Panc1 (cell line): Measurements from ENCODE around the gene RHBDF1. TPM values are rescaled to one million over a fixed set of nuclear protein-coding genes. Genes with fewer than 3 reads are reported as not detected.

Source experiments
- ATAC-seq: fragments of 200-7000 bp; cut with Tn5 transposase; 2 replicates; pipeline ENCODE4 v1.9.1; 2020; ENCODE audit warnings: mild to moderate bottlenecking, moderate library complexity
- BruUV-seq: library from RNA; stranded (reverse); fragments of 400-500 nt; replicated peaks from 2 replicates; lab custom pipeline; 2021; lab: Mats Ljungman, UMichigan
- CTCF ChIA-PET: fragments of 300-600 bp; sonication (Branson Sonifier 250); formaldehyde crosslinking; loops from one replicate; lab custom pipeline; 2022; ENCODE audit warnings: antibody characterized with exemption; lab: Charles Lee
- POLR2A ChIA-PET: fragments of 300-600 bp; sonication (Branson Sonifier 250); formaldehyde crosslinking; loops from one replicate; lab custom pipeline; 2022; ENCODE audit warnings: antibody characterized with exemption; lab: Charles Lee
- DNase-seq: peaks from one replicate; pipeline ENCODE4 v3.0.0-alpha.2; 2010; ENCODE audit warnings: low read depth, low spot score
- H3K27ac ChIP-seq: 2 replicates; pipeline ENCODE4 v1.5.1; 2011; ENCODE audit warnings: mild to moderate bottlenecking, low read length, inconsistent platforms
- H3K27me3 ChIP-seq: fragments of 200-500 bp; sonication (Bioruptor generic); 2 replicates; pipeline ENCODE4 v1.6.0; 2014; ENCODE audit warnings: low read length, inconsistent platforms; ENCODE audit not compliant: control insufficient read depth, insufficient read depth
- H3K36me3 ChIP-seq: fragments of 200-500 bp; sonication (Bioruptor generic); 2 replicates; pipeline ENCODE4 v1.5.1; 2014; ENCODE audit warnings: inconsistent platforms, mild to moderate bottlenecking, low read length, moderate library complexity; ENCODE audit not compliant: control insufficient read depth, insufficient read depth
- H3K4me1 ChIP-seq: 2 replicates; pipeline ENCODE4 v1.5.1; 2011; ENCODE audit warnings: inconsistent platforms, mild to moderate bottlenecking, low read length, moderate library complexity; ENCODE audit not compliant: control insufficient read depth, insufficient read depth
- H3K4me3 ChIP-seq, 2 experiments: 2 replicates each; pipeline ENCODE4 v1.5.1; 2011 to 2012; ENCODE audit warnings: low read depth in 2 of 2, low read length in 2 of 2, mild to moderate bottlenecking in 2 of 2, inconsistent platforms in 1 of 2, moderate library complexity in 1 of 2
- H3K9me3 ChIP-seq: fragments of 200-500 bp; sonication (Bioruptor generic); 2 replicates; pipeline ENCODE4 v1.5.1; 2014; ENCODE audit warnings: low read depth, mild to moderate bottlenecking, inconsistent platforms, low read length, moderate library complexity; ENCODE audit not compliant: control insufficient read depth, insufficient read depth
- POLR2AphosphoS5 ChIP-seq: IDR thresholded peaks from 2 replicates; pipeline ENCODE4 v1.6.1; 2012; ENCODE audit warnings: mild to moderate bottlenecking, low read depth, low read length, moderate library complexity
- SIN3A ChIP-seq: IDR thresholded peaks from 2 replicates; pipeline ENCODE4 v1.6.1; 2012; ENCODE audit warnings: low read depth, mild to moderate bottlenecking, low read length, moderate library complexity, borderline replicate concordance; ENCODE audit not compliant: insufficient read depth
- TCF7L2 ChIP-seq: IDR thresholded peaks from 2 replicates; pipeline ENCODE4 v1.6.1; 2011; ENCODE audit warnings: mild to moderate bottlenecking, low read depth, low read length, inconsistent platforms
- in situ Hi-C: cut with HindIII; loops from 2 replicates; pipeline ENCODE4 v1.10.0; 2016; ENCODE audit warnings: low sequenced_read_pairs, low pct_unique_long_range_greater_than_20kb
- intact Hi-C: fragments of 100-400 bp; cut with micrococcal nuclease; formaldehyde crosslinking; loops from one replicate; pipeline ENCODE4 v1.10.0; 2022; ENCODE audit not compliant: unreplicated experiment
- total RNA-seq: library from RNA; stranded (reverse); gene quantifications from one replicate; pipeline ENCODE4 v1.2.1, GENCODE V29; 2021; ENCODE audit not compliant: unreplicated experiment
- TF ChIP-seq, protein P1 (sequence below), 2 experiments: IDR thresholded peaks; 2 replicates each; pipeline ENCODE4 v1.6.1; 2011 to 2012; ENCODE audit warnings: low read depth in 2 of 2, control low read depth in 1 of 2, low read length in 1 of 2, mild to moderate bottlenecking in 1 of 2, moderate library complexity in 1 of 2; ENCODE audit not compliant: insufficient read depth in 1 of 2
- TF ChIP-seq, protein P2 (sequence below): fragments of 450-650 bp; IDR thresholded peaks from 2 replicates; pipeline ENCODE4 v1.5.1; 2017; ENCODE audit warnings: mild to moderate bottlenecking

The RHBDF1 gene
- total RNA-seq, 1 experiment from 2014 or later = 41.7 TPM

DNA sequence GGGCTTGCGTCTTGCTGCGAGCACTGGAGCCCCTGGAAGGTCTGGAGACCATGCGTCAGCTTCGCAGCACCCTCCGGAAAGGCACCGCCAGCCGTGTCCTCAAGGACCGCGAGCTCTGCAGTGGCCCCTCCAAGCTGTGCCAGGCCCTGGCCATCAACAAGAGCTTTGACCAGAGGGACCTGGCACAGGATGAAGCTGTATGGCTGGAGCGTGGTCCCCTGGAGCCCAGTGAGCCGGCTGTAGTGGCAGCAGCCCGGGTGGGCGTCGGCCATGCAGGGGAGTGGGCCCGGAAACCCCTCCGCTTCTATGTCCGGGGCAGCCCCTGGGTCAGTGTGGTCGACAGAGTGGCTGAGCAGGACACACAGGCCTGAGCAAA lies 13.0 kb upstream of the RHBDF1 start:
- BruUV-seq = no TSS peak

DNA sequence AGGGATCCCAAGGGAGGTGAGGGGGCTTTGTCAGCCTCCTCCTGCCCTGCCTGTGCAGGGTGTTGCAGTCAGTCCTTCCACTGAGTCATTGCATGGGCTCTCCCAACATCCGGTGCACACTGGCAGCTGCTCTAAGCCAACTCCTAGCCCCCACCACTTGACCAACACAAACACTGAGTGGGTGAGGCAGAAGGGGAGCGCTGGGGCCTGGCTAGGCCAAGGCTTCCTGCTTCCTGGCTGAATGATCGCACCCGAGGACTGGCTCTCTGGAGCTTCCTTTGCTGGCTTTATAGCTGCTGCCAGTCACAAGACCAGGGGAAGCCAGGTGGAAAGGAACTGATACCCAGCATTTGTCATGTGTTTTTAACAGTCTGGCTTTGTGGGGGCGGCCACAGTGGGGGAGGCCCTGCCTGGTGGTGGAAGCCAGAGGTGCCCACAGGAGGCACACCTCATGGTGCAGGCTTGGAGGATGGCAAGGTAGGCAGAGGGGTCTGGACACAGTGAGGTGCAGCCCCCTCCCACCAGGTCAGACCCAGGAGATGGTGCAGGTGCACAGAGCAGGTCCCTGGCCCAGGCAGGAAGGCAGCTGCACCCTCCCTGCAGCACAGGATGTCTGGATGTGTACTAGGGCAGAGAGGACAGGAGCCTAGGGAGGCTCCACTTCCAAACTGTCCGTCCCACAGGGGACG lies 12.4 kb upstream of the RHBDF1 start:
- ChIA-PET CTCF (interaction anchor here (1.0 to 2.3 kb wide), 2 partner anchors 10 to 19 kb away, joined by 3 to 8 read pairs; no protein-coding TSS in a partner anchor), POLR2A (no interaction called here)
- H3K9me3 ChIP-seq = no peaks in the 10 kb centered on the region
- no peak for TF ChIP-seq TCF7L2
- TF ChIP-seq SIN3A = no peak
- TF ChIP-seq, protein P1, sequence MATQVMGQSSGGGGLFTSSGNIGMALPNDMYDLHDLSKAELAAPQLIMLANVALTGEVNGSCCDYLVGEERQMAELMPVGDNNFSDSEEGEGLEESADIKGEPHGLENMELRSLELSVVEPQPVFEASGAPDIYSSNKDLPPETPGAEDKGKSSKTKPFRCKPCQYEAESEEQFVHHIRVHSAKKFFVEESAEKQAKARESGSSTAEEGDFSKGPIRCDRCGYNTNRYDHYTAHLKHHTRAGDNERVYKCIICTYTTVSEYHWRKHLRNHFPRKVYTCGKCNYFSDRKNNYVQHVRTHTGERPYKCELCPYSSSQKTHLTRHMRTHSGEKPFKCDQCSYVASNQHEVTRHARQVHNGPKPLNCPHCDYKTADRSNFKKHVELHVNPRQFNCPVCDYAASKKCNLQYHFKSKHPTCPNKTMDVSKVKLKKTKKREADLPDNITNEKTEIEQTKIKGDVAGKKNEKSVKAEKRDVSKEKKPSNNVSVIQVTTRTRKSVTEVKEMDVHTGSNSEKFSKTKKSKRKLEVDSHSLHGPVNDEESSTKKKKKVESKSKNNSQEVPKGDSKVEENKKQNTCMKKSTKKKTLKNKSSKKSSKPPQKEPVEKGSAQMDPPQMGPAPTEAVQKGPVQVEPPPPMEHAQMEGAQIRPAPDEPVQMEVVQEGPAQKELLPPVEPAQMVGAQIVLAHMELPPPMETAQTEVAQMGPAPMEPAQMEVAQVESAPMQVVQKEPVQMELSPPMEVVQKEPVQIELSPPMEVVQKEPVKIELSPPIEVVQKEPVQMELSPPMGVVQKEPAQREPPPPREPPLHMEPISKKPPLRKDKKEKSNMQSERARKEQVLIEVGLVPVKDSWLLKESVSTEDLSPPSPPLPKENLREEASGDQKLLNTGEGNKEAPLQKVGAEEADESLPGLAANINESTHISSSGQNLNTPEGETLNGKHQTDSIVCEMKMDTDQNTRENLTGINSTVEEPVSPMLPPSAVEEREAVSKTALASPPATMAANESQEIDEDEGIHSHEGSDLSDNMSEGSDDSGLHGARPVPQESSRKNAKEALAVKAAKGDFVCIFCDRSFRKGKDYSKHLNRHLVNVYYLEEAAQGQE (IDR thresholded peaks at IDR 0.05; ENCODE audit: insufficient read depth in 1 of 2, low read depth in 2 of 2, low read length in 1 of 2) = no peak
- TF ChIP-seq POLR2AphosphoS5 = peak; percentile 17; the same call in 1 of the 2 replicates
- intact Hi-C loops (no loop called here), in situ Hi-C loops (no loop called here)
- H3K4me3 ChIP-seq = no peak overlapping the region
- DNase-seq = peak; percentile 61
- H3K27ac ChIP-seq = peak overlapping the region; percentile 74
- ATAC-seq = peak; percentile 80
- no peaks in the 10 kb centered on the region for H3K27me3 ChIP-seq
- H3K36me3 ChIP-seq = no peaks in the 10 kb centered on the region
- no TSS peak for BruUV-seq
- peaks cover 23% of the 10 kb centered on the region for H3K4me1 ChIP-seq

More for the DNA sequence above, 13.0 kb upstream of the RHBDF1 start:
- H3K9me3 ChIP-seq = no peaks in the 10 kb centered on the region
- H3K36me3 ChIP-seq = no peaks in the 10 kb centered on the region
- ChIA-PET CTCF (interaction anchor here (0.5 to 2.3 kb wide), 3 partner anchors 10 to 20 kb away, joined by 3 to 8 read pairs (median 3); no protein-coding TSS in a partner anchor), POLR2A (no interaction called here)
- H3K4me3 ChIP-seq = no peak overlapping the region
- peaks cover 23% of the 10 kb centered on the region for H3K4me1 ChIP-seq
- peak; percentile 5; the same call in 1 of the 2 replicates for ATAC-seq
- peak overlapping the region; percentile 74; the same call in 1 of the 2 replicates for H3K27ac ChIP-seq
- in situ Hi-C loops = no loop called here
- TF ChIP-seq, protein P1 (IDR thresholded peaks at IDR 0.05; ENCODE audit: insufficient read depth in 1 of 2, low read depth in 2 of 2, low read length in 1 of 2) = no peak
- no peak for TF ChIP-seq SIN3A
- TF ChIP-seq TCF7L2 = no peak
- TF ChIP-seq, protein P2, sequence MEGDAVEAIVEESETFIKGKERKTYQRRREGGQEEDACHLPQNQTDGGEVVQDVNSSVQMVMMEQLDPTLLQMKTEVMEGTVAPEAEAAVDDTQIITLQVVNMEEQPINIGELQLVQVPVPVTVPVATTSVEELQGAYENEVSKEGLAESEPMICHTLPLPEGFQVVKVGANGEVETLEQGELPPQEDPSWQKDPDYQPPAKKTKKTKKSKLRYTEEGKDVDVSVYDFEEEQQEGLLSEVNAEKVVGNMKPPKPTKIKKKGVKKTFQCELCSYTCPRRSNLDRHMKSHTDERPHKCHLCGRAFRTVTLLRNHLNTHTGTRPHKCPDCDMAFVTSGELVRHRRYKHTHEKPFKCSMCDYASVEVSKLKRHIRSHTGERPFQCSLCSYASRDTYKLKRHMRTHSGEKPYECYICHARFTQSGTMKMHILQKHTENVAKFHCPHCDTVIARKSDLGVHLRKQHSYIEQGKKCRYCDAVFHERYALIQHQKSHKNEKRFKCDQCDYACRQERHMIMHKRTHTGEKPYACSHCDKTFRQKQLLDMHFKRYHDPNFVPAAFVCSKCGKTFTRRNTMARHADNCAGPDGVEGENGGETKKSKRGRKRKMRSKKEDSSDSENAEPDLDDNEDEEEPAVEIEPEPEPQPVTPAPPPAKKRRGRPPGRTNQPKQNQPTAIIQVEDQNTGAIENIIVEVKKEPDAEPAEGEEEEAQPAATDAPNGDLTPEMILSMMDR = no peak
- DNase-seq = no peak
- intact Hi-C loops = no loop called here
- no peaks in the 10 kb centered on the region for H3K27me3 ChIP-seq
